Measurements from ENCODE around the gene LPP. TPM values are rescaled to one million over a fixed set of nuclear protein-coding genes. Genes with fewer than 3 reads are reported as not detected.

Gene LPP
- polyA plus RNA-seq, 2 of the 4 experiments (the other 2 are of a cell fraction): 11.0 to 30.8 TPM

DNA sequence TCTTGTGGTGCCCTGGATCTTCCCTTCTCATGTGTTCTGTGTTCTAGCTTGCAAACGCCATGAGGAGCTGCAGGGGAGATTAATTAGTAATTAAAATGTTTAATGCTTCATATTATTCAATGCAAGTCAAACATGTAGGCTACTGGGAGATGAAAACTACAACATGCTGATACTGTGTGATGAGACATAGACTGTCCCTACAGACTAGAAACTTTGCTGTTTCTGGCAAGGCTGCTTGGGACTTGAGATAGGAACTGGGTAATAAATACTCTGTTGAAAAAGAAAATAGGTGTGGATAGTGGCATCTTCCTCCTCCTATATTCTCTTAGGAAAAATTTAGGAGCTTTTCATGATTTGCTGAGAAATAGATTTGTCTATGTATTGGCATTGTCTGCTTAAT lies 379.2 kb downstream of the LPP start (continued):
- TF ChIP-seq, protein P1, sequence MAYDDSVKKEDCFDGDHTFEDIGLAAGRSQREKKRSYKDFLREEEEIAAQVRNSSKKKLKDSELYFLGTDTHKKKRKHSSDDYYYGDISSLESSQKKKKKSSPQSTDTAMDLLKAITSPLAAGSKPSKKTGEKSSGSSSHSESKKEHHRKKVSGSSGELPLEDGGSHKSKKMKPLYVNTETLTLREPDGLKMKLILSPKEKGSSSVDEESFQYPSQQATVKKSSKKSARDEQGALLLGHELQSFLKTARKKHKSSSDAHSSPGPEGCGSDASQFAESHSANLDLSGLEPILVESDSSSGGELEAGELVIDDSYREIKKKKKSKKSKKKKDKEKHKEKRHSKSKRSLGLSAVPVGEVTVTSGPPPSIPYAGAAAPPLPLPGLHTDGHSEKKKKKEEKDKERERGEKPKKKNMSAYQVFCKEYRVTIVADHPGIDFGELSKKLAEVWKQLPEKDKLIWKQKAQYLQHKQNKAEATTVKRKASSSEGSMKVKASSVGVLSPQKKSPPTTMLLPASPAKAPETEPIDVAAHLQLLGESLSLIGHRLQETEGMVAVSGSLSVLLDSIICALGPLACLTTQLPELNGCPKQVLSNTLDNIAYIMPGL (CRISPR knock-in tag; IDR thresholded peaks at IDR 0.05; ENCODE audit: borderline replicate concordance): no peak

DNA sequence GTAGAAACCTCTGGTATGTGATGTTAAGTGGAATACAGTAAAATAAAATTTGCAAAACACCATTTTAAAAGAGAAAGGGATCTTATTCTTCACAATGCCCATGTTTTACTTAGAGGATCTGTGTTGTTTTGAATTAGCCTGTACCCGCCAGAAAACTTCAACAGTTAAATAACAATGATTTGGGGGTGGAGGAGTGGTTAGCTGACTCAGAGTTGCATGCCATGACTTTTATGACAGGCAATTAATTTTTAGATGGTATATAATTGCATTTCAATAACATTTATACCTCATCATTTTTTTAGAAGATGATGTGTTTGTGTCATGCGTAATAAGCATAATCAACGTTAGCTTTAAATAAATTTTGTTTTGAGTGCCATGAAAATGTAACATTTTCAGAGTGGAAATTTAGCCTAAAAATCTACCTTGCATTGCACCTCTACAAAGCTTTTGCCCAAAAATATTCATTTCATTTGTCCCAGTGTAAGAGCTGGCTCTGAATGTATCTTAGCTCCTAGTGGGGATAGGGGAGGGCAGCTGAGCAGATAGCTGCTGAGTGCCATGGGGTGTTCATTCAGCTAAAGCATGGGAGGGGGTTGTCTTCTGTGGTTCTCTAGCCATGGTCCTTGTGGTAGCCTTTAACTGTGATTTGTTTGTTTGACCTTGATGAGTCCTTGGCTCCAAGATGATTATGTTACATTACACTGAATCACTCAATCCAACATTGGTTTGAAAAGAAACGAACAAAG lies 379.8 kb downstream of the LPP start:
- CTCF ChIA-PET: interaction anchor here (1.0 to 1.5 kb wide), 2 partner anchors 421 to 793 kb away, joined by 3 to 5 read pairs; no protein-coding TSS in a partner anchor
- FAIRE-seq (no peak), ATAC-seq (peak in 1 of 2 experiments; percentile 32; a peak in 2 of 6 replicates), DNase-seq (ENCODE audit: low read depth in 1 of 2, low spot score in 1 of 2) (no peak)
- peak overlapping the region; percentile 48 for H3K4me2 ChIP-seq
- no peak for TF ChIP-seq SMC3 (IDR thresholded peaks at IDR 0.05)
- TF ChIP-seq, protein P2, sequence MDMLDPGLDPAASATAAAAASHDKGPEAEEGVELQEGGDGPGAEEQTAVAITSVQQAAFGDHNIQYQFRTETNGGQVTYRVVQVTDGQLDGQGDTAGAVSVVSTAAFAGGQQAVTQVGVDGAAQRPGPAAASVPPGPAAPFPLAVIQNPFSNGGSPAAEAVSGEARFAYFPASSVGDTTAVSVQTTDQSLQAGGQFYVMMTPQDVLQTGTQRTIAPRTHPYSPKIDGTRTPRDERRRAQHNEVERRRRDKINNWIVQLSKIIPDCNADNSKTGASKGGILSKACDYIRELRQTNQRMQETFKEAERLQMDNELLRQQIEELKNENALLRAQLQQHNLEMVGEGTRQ (IDR thresholded peaks at IDR 0.05): no peak
- no peak for TF ChIP-seq ZSCAN20 (CRISPR knock-in tag; IDR thresholded peaks at IDR 0.05)
- TF ChIP-seq, protein P3, sequence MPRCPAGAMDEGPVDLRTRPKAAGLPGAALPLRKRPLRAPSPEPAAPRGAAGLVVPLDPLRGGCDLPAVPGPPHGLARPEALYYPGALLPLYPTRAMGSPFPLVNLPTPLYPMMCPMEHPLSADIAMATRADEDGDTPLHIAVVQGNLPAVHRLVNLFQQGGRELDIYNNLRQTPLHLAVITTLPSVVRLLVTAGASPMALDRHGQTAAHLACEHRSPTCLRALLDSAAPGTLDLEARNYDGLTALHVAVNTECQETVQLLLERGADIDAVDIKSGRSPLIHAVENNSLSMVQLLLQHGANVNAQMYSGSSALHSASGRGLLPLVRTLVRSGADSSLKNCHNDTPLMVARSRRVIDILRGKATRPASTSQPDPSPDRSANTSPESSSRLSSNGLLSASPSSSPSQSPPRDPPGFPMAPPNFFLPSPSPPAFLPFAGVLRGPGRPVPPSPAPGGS (IDR thresholded peaks at IDR 0.05): no peak
- TF ChIP-seq BHLHE40 (IDR thresholded peaks at IDR 0.05; ENCODE audit: low read depth, low read length): no peak
- TF ChIP-seq ZFP36 (IDR thresholded peaks at IDR 0.05; ENCODE audit: borderline replicate concordance, partially characterized antibody): no peak
- no peak for TF ChIP-seq TP53 (CRISPR knock-in tag; IDR thresholded peaks at IDR 0.05)
- no peak for TF ChIP-seq NR3C1 (IDR thresholded peaks at IDR 0.05)
- TF ChIP-seq KDM1A (IDR thresholded peaks at IDR 0.05; ENCODE audit: low read depth): no peak
- TF ChIP-seq PHF8 (IDR thresholded peaks at IDR 0.05; ENCODE audit: borderline replicate concordance, low read depth): no peak
- TF ChIP-seq EHMT2 (IDR thresholded peaks at IDR 0.05; ENCODE audit: low read depth): no peak
- no peak for TF ChIP-seq RNF2 (IDR thresholded peaks at IDR 0.05; ENCODE audit: borderline replicate concordance, low read depth)
- TF ChIP-seq RFX5 (IDR thresholded peaks at IDR 0.05): no peak
- no peak overlapping the region for H3K4me3 ChIP-seq
- whole genome bisulfite sequencing (ENCODE audit: missing lambda C conversion rate): 81% methylated on average over 4 of the region's 4 CpGs
- peaks cover 38% of the 10 kb centered on the region for H3K4me1 ChIP-seq
- H3K9me3 ChIP-seq: no peaks in the 10 kb centered on the region
- no peak overlapping the region for H3K27ac ChIP-seq
- POLR2A ChIA-PET: no interaction called here

DNA sequence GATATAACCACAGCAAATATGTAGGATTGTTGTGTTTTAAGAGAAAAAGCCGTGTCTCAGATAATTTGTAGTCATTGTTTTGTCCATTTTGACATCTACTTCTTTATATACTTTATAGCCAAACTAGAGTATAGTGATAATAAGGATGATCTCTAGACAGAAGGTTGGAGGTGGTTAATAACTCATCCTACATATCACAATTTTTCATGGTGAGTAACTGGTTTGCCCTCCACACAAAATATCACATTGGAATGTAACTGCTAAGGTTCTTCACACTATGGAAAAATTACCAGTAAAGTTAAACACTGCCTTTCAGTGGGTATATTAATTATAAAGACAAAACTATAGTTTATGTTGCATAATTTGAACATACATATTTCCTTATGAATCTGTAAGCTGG lies 380.7 kb downstream of the LPP start:
- WGBS (ENCODE audit: missing lambda C conversion rate): 33% methylated on average over 1 of the region's 1 CpG

More for the DNA sequence above, 380.7 kb downstream of the LPP start:
- CTCF ChIA-PET: interaction anchor here (1.5 kb wide), 1 partner anchor 420 kb away, joined by 5 read pairs; no protein-coding TSS in a partner anchor
- DNase-seq (ENCODE audit: low read depth in 1 of 2, low spot score in 1 of 2) (no peak), ATAC-seq (no peak), FAIRE-seq (no peak)
- H3K27ac ChIP-seq: no peak overlapping the region
- H3K9me3 ChIP-seq: no peaks in the 10 kb centered on the region
- peaks cover 34% of the 10 kb centered on the region for H3K4me1 ChIP-seq
- H3K4me3 ChIP-seq: no peak overlapping the region
- H3K4me2 ChIP-seq: peak overlapping the region; percentile 48
- TF ChIP-seq EP300 (IDR thresholded peaks at IDR 0.05) (no peak), ZNF302 (CRISPR knock-in tag; IDR thresholded peaks at IDR 0.05) (no peak), PHF8 (IDR thresholded peaks at IDR 0.05; ENCODE audit: borderline replicate concordance, low read depth) (no peak), RAD21 (conservative IDR thresholded peaks at IDR 0.05 in 1 of 2, IDR thresholded peaks at IDR 0.05 in 1 of 2) (no peak), FOSB (CRISPR knock-in tag; IDR thresholded peaks at IDR 0.05) (no peak), CHD2 (IDR thresholded peaks at IDR 0.05; ENCODE audit: low read length, partially characterized antibody) (no peak), HEYL (CRISPR knock-in tag; IDR thresholded peaks at IDR 0.05) (no peak), ESRRA (IDR thresholded peaks at IDR 0.05; ENCODE audit: borderline replicate concordance, low read length) (no peak), HOXB13 (CRISPR knock-in tag; IDR thresholded peaks at IDR 0.05; ENCODE audit: low read depth) (no peak), JUNB (IDR thresholded peaks at IDR 0.05) (no peak), NPAS2 (CRISPR knock-in tag; IDR thresholded peaks at IDR 0.05; ENCODE audit: borderline replicate concordance) (no peak), BHLHE40 (IDR thresholded peaks at IDR 0.05; ENCODE audit: low read depth, low read length) (no peak), TFCP2L1 (CRISPR knock-in tag; IDR thresholded peaks at IDR 0.05) (no peak), MYC (IDR thresholded peaks at IDR 0.05; ENCODE audit: borderline replicate concordance, low read length) (no peak), CBX2 (IDR thresholded peaks at IDR 0.05; ENCODE audit: borderline replicate concordance, low read depth) (no peak), FOXS1 (CRISPR knock-in tag; IDR thresholded peaks at IDR 0.05) (no peak), HOXA7 (CRISPR knock-in tag; IDR thresholded peaks at IDR 0.05) (no peak)
- TF ChIP-seq, protein P4, sequence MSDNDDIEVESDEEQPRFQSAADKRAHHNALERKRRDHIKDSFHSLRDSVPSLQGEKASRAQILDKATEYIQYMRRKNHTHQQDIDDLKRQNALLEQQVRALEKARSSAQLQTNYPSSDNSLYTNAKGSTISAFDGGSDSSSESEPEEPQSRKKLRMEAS (IDR thresholded peaks at IDR 0.05): no peak
- TF ChIP-seq, protein P3 (IDR thresholded peaks at IDR 0.05): no peak
- POLR2A ChIA-PET: no interaction called here
